HEK293 (cell line): ENCODE results near the gene B3GAT1.

ENCODE experiments used
- CTCF ChIP-seq: fragments of 450-650 bp; formaldehyde crosslinking; IDR thresholded peaks from 2 replicates; pipeline ENCODE4 v1.5.1; 2016; ENCODE audit warnings: missing biosample characterization, missing genetic modification characterization
- IKZF3 ChIP-seq: fragments of 450-650 bp; IDR thresholded peaks from 2 replicates; pipeline ENCODE4 v1.5.0; 2018; ENCODE audit warnings: missing biosample characterization, mild to moderate bottlenecking, missing genetic modification characterization, moderate library complexity
- OSR2 ChIP-seq: fragments of 450-650 bp; formaldehyde crosslinking; IDR thresholded peaks from 2 replicates; pipeline ENCODE4 v1.5.1; 2016; ENCODE audit warnings: missing biosample characterization, missing genetic modification characterization
- SP7 ChIP-seq: fragments of 450-650 bp; formaldehyde crosslinking; IDR thresholded peaks from 2 replicates; pipeline ENCODE4 v1.5.1; 2016; ENCODE audit warnings: missing biosample characterization, missing genetic modification characterization
- TRIM28 ChIP-seq: IDR thresholded peaks from 2 replicates; pipeline ENCODE4 v1.6.1; 2011; ENCODE audit warnings: low read length, control low read depth, borderline replicate concordance
- ZNF18 ChIP-seq: fragments of 450-650 bp; formaldehyde crosslinking; IDR thresholded peaks from 2 replicates; pipeline ENCODE4 v1.5.1; 2016; ENCODE audit warnings: missing biosample characterization, missing genetic modification characterization
- ZNF184 ChIP-seq: fragments of 450-650 bp; IDR thresholded peaks from 2 replicates; pipeline ENCODE4 v1.5.1; 2018; ENCODE audit warnings: missing biosample characterization, mild to moderate bottlenecking, missing genetic modification characterization
- ZNF274 ChIP-seq, 2 experiments: fragments of 200-500 bp in 1 of 2; fragments of 450-650 bp in 1 of 2; sonication (Bioruptor generic) in 1 of 2; formaldehyde crosslinking in 1 of 2; IDR thresholded peaks; 2 replicates each; pipeline versions ENCODE4 v1.5.1 to v1.6.1; 2014 to 2016; ENCODE audit warnings: borderline replicate concordance in 1 of 2, inconsistent platforms in 1 of 2, low read length in 1 of 2, missing biosample characterization in 1 of 2, missing genetic modification characterization in 1 of 2
- ZNF324 ChIP-seq: fragments of 450-650 bp; formaldehyde crosslinking; IDR thresholded peaks from 2 replicates; pipeline ENCODE4 v1.5.1; 2016; ENCODE audit warnings: missing biosample characterization, missing genetic modification characterization
- ZNF473 ChIP-seq: fragments of 450-650 bp; formaldehyde crosslinking; IDR thresholded peaks from 2 replicates; pipeline ENCODE4 v1.5.1; 2017; ENCODE audit warnings: missing biosample characterization, missing genetic modification characterization
- ZNF513 ChIP-seq: fragments of 450-650 bp; IDR thresholded peaks from 2 replicates; pipeline ENCODE4 v1.5.1; 2018; ENCODE audit warnings: missing biosample characterization, missing genetic modification characterization
- ZNF544 ChIP-seq: fragments of 450-650 bp; formaldehyde crosslinking; IDR thresholded peaks from 2 replicates; pipeline ENCODE4 v1.5.0; 2017; ENCODE audit warnings: missing biosample characterization, missing genetic modification characterization
- ZNF549 ChIP-seq: fragments of 450-650 bp; IDR thresholded peaks from 2 replicates; pipeline ENCODE4 v1.5.1; 2018; ENCODE audit warnings: missing biosample characterization, missing genetic modification characterization, mild to moderate bottlenecking, inconsistent platforms, moderate library complexity
- ZNF670 ChIP-seq: fragments of 450-650 bp; formaldehyde crosslinking; IDR thresholded peaks from 2 replicates; pipeline ENCODE4 v1.5.1; 2016; ENCODE audit warnings: missing biosample characterization, missing genetic modification characterization, low read depth

- TF ChIP-seq ZNF18 (tag by site-specific recombination), result no peak
- TF ChIP-seq ZNF184 (tag by site-specific recombination), result no peak
- no peak for TF ChIP-seq CTCF
- no peak for TF ChIP-seq ZNF324 (tag by site-specific recombination)
- no peak for TF ChIP-seq ZNF549
- TF ChIP-seq ZNF473 (tag by site-specific recombination), result no peak
- TF ChIP-seq ZNF544 (tag by site-specific recombination), result no peak
- TF ChIP-seq ZNF513, result no peak
- no peak for TF ChIP-seq IKZF3 (tag by site-specific recombination)
- no peak for TF ChIP-seq SP7 (tag by site-specific recombination)
- TF ChIP-seq OSR2 (tag by site-specific recombination), result no peak
- no peak for TF ChIP-seq ZNF274 (IDR thresholded peaks at IDR 0.05; ENCODE audit: low read length)
- TF ChIP-seq ZNF274 (tag by site-specific recombination; IDR thresholded peaks at IDR 0.05; ENCODE audit: borderline replicate concordance), result no peak
- no peak for TF ChIP-seq ZNF670 (tag by site-specific recombination)
- TF ChIP-seq TRIM28, result no peak
Measured at GRCh38 chr11:134361661-134362060, 50.4 kb downstream of the B3GAT1 start.
